Measurements from ENCODE around the gene CHMP1A. TPM values are rescaled to one million over a fixed set of nuclear protein-coding genes. Genes with fewer than 3 reads are reported as not detected.
"Not testable (repeated sequence)": the region's sequence is repeated elsewhere in the genome, so short reads cannot be mapped to it uniquely, and the experiment has no call there.

CHMP1A gene
- total RNA-seq, 6 donors from 2014 or later, result 51.4 to 117 (median 97.8) TPM

DNA sequence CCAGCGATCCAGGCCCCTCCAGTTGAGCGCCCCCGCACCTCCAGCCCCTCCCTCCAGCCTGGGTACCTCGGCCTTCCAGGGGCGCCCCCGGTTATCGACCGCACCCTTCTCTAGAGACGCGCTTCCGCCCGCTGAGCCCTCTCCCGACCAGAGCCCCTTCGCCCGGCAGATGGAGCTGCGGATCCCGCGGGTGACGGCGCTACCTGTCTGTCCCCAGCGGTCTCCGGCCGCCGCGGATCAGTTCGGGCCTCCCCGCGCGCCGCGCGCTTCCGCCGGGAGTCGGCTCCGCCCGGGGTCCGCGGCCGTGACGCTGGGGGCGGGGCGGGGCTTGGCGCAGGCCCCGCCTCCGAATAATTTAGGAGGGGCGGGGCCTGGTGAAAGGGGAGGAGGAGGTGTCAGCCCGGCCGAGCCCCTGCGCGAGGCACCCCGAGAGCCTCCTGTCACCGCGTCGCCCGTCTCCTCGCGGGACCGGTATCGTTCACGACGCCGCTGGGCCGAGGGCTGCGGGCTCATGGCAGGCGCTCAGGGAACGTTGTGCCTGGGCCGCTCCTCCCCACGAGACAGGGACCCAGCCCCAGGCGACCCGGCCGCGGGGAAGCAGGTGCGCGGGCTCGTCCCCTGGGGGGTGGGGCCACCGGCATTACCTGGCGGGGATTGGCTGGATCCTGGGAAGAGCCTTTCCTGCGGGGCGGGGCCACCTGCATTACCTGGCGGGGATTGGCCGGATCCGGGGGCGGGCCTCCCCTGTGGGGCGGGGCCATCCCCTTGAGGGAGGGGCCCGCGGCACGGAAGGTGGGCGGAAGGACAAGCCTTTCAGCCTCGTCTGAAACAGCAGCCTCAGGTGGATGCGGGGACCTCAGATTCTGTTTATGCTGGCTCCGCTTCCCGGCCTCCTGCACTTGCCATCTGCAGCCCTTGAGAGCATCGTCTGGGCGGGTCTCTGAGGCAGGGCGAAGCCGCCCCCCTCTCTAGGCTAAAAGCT, 44.2 kb upstream of the CHMP1A start, which contains the start of gene SPATA2L:
SPATA2L (minus strand) TSS at position 281 of the 982 bp plus-strand sequence. CDS start 473 bp downstream, outside the sequence.
- Histone ChIP-seq H3K27me3 (no peaks in the 10 kb centered on the region), H3K4me3 (peak within 1 kb of the TSS; percentile 74 to 90 (median 83)), H3K27ac (peak within 1 kb of the TSS; percentile 83 to 95 (median 90)), H3K4me1 (peaks cover 15 to 39% (median 25%) of the 10 kb centered on the region in 4 donors), H3K36me3 (peaks cover 0 to 15% (median 13%) of the 10 kb centered on the region in 4 donors), H3K9me3 (no peaks in the 10 kb centered on the region)
- 3 to 5% methylated on average over 38 to 60 of the region's 97 CpGs for WGBS, 2 donors
- TF ChIP-seq POLR2AphosphoS5 (IDR thresholded peaks at IDR 0.05) (peak; percentile 69 to 85), EP300 (IDR thresholded peaks at IDR 0.05) (no peak), CTCF (IDR thresholded peaks at IDR 0.05) (peak in 2 of 6 experiments; percentile 27 to 33), POLR2A (IDR thresholded peaks at IDR 0.05) (peak; percentile 30 to 93 (median 80))
- ATAC-seq (ENCODE audit: low FRiP score in 2 of 2), result peak; percentile 91 to 92
- DNase-seq, result peak; percentile 95 to 98

GRCh38 chr16:89700649-89701424, 43.3 kb upstream of the CHMP1A start:
- peaks cover 15 to 38% (median 23%) of the 10 kb centered on the region in 4 donors for H3K4me1 ChIP-seq
- H3K36me3 ChIP-seq, result peaks cover 0 to 24% (median 14%) of the 10 kb centered on the region in 4 donors
- DNase-seq (peak; percentile 80 to 92), ATAC-seq (ENCODE audit: low FRiP score in 2 of 2) (peak; percentile 43 to 49)
- H3K9me3 ChIP-seq, result no peaks in the 10 kb centered on the region
- WGBS, 2 donors, result 1 to 7% methylated on average over 3 to 28 of the region's 78 CpGs
- TF ChIP-seq POLR2AphosphoS5 (IDR thresholded peaks at IDR 0.05) (no peak), EP300 (IDR thresholded peaks at IDR 0.05) (no peak), POLR2A (IDR thresholded peaks at IDR 0.05) (no peak), CTCF (IDR thresholded peaks at IDR 0.05) (peak in 1 of 6 experiments; percentile 41)
- H3K27me3 ChIP-seq, result no peaks in the 10 kb centered on the region
- H3K27ac ChIP-seq, result peak overlapping the region; percentile 83 to 95 (median 90)
- H3K4me3 ChIP-seq, result peak overlapping the region; percentile 74 to 90 (median 83)

DNA sequence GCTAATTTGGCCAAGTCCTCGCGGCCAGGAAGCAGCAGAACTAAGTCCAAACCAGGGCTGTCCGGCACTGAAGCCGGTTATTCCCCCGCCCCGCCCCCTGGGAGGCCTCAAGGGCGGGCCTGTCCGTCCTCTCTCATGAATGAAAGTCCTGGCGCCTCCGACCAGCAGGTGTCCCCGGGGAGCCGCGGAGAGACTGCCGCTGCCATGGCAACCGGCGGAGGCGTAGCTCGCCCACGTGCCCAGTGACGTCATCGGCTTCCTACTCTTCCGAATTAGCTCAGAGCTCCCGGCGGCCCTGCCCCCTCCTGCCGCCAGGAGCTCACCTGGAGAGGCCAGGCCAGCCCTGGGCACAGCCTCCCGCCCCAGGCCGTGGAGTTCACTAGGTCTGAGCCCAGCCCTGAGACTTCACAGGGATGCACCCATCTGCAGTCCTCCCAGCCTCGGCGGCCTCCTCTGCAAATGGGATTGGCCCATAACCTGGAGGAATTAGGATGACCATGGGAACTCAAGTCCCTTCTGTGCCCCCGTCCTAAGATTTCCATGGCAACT, 42.7 kb upstream of the CHMP1A start:
- H3K36me3 ChIP-seq, result peaks cover 0 to 31% (median 19%) of the 10 kb centered on the region in 4 donors
- peak; percentile 80 to 91 for ATAC-seq (ENCODE audit: low FRiP score in 2 of 2)
- peak; percentile 98 to 100 for DNase-seq
- no peaks in the 10 kb centered on the region for H3K27me3 ChIP-seq
- WGBS, 2 donors, result 0 to 4% methylated on average over 10 to 14 of the region's 30 CpGs
- peak overlapping the region; percentile 83 to 95 (median 90) for H3K27ac ChIP-seq
- peaks cover 15 to 39% (median 23%) of the 10 kb centered on the region in 4 donors for H3K4me1 ChIP-seq
- peak; percentile 80 to 84 for TF ChIP-seq POLR2AphosphoS5 (IDR thresholded peaks at IDR 0.05)
- TF ChIP-seq POLR2A (IDR thresholded peaks at IDR 0.05), result peak in 2 of 4 donors; percentile 15 to 50
- peak in 1 of 4 donors; percentile 68 for TF ChIP-seq EP300 (IDR thresholded peaks at IDR 0.05)
- TF ChIP-seq CTCF (IDR thresholded peaks at IDR 0.05), result peak; percentile 76 to 98 (median 96)
- H3K4me3 ChIP-seq, result peak overlapping the region; percentile 74 to 90 (median 83)
- H3K9me3 ChIP-seq, result no peaks in the 10 kb centered on the region

- peak in 1 of 2 donors; percentile 83 for DNase-seq
- Histone ChIP-seq H3K4me1 (peaks cover 15 to 39% (median 23%) of the 10 kb centered on the region in 4 donors), H3K27ac (peak overlapping the region in 3 of 4 donors; percentile 38 to 95 (median 92)), H3K36me3 (peaks cover 0 to 36% (median 23%) of the 10 kb centered on the region in 4 donors), H3K4me3 (peak overlapping the region in 3 of 4 donors; percentile 74 to 90 (median 82))
- not testable (repeated sequence) for H3K27me3 ChIP-seq; H3K9me3 ChIP-seq; ATAC-seq (ENCODE audit: low FRiP score in 2 of 2)
- WGBS, 2 donors, result 69 to 72% methylated on average over 13 to 17 of the region's 18 CpGs
Measured at GRCh38 chr16:89699629-89700099, 42.2 kb upstream of the CHMP1A start.

DNA sequence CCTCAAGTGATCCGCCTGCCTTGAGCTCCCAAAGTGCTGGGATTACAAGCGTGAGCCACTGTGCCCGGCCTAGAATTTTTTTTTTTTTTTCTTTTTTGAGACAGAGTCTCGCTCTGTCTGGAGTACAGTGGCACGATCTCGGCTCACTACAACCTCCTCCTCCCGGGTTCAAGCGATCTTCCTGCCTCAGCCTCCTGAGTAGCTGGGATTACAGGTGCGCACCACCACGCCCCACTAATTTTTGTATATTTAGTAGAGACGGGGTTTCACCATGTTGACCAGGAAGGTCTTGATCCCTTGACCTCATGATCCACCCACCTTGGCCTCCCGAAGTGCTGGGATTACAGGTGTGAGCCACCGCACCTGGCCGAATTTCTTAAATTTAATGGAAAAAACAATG, 41.2 kb upstream of the CHMP1A start:
- H3K4me1 ChIP-seq, result peaks cover 15 to 39% (median 23%) of the 10 kb centered on the region in 4 donors
- not testable (repeated sequence) for ATAC-seq (ENCODE audit: low FRiP score in 2 of 2); H3K27ac ChIP-seq; H3K27me3 ChIP-seq; H3K9me3 ChIP-seq; DNase-seq; H3K4me3 ChIP-seq
- H3K36me3 ChIP-seq, result peaks cover 0 to 45% (median 32%) of the 10 kb centered on the region in 4 donors
- WGBS, 2 donors, result 97 to 98% methylated on average over 14 of the region's 14 CpGs
